GM10248 (cell line): Measurements from ENCODE around the gene EIF4B.

Experiments used
- CTCF ChIA-PET: fragments of 300-600 bp; sonication (Branson Sonifier 250); formaldehyde crosslinking; extraction: SDS; loops from one replicate; lab custom pipeline; 2021; ENCODE audit warnings: antibody characterized with exemption; lab: Yijun Ruan, JAX
- POLR2A ChIA-PET: fragments of 350-650 bp; sonication (Branson Sonifier 250); formaldehyde crosslinking; extraction: SDS; loops from one replicate; lab custom pipeline; 2020; ENCODE audit warnings: antibody characterized with exemption; lab: Yijun Ruan, JAX
- DNase-seq: peaks from one replicate; pipeline ENCODE4 v3.0.0; 2012; ENCODE audit errors: extremely low spot score
- TF ChIP-seq, protein P1 (sequence below): IDR thresholded peaks from 2 replicates; pipeline ENCODE4 v1.5.1; 2012; ENCODE audit warnings: mild to moderate bottlenecking, low read depth; ENCODE audit errors: extremely low read depth, missing control alignments, control extremely low read depth

EIF4B gene

GRCh38 chr12:53074283-53074998 lies 68.2 kb downstream of the EIF4B start:
- CTCF ChIA-PET = interaction anchor here (0.9 to 13.7 kb wide), 3 partner anchors 8 to 85 kb away, joined by 3 to 294 read pairs (median 141); partner anchors contain the start of genes IGFBP6 and SOAT2
- POLR2A ChIA-PET = interaction anchor here (0.7 kb wide), 1 partner anchor 1168 kb away, joined by 12 read pairs; no protein-coding TSS in a partner anchor

DNA sequence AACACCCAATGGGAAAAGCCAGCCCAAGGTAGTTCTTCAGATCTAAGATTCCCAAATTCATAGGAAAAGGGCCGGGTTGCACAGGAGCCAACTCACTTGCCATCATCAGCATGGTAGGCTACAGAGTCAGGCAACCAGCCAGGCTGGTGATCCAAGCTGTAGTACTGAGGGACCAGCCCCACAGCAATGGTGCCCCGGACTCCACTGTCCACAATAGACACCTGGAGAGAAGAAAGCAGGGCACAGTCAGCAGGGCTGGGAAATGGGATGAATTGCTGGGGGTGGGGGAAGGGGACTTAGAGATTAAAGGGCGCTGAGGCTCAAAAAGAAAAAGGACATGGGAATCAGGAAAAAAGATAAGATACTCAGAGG lies 68.7 kb downstream of the EIF4B start:
- DNase-seq = no peak
- POLR2A ChIA-PET = no interaction called here

More at GRCh38 chr12:53074283-53074998, 68.2 kb downstream of the EIF4B start:
- no peak for DNase-seq
- TF ChIP-seq, protein P1, sequence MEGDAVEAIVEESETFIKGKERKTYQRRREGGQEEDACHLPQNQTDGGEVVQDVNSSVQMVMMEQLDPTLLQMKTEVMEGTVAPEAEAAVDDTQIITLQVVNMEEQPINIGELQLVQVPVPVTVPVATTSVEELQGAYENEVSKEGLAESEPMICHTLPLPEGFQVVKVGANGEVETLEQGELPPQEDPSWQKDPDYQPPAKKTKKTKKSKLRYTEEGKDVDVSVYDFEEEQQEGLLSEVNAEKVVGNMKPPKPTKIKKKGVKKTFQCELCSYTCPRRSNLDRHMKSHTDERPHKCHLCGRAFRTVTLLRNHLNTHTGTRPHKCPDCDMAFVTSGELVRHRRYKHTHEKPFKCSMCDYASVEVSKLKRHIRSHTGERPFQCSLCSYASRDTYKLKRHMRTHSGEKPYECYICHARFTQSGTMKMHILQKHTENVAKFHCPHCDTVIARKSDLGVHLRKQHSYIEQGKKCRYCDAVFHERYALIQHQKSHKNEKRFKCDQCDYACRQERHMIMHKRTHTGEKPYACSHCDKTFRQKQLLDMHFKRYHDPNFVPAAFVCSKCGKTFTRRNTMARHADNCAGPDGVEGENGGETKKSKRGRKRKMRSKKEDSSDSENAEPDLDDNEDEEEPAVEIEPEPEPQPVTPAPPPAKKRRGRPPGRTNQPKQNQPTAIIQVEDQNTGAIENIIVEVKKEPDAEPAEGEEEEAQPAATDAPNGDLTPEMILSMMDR = no peak

GRCh38 chr12:53076461-53076860 lies 70.2 kb downstream of the EIF4B start:
- TF ChIP-seq, protein P1 = no peak
- ChIA-PET POLR2A (interaction anchor here (0.6 kb wide), 1 partner anchor 81 kb away, joined by 5 read pairs; no protein-coding TSS in a partner anchor), CTCF (interaction anchor here (1.0 to 9.0 kb wide), 9 partner anchors 8 to 246 kb away, joined by 3 to 141 read pairs (median 5); partner anchors contain the start of gene SOAT2)

More for the DNA sequence above, 68.7 kb downstream of the EIF4B start:
- CTCF ChIA-PET = interaction anchor here (0.9 to 9.0 kb wide), 7 partner anchors 9 to 246 kb away, joined by 3 to 141 read pairs (median 5); partner anchors contain the start of genes AAAS and SOAT2
- TF ChIP-seq, protein P1 = no peak

GRCh38 chr12:53077030-53077429 lies 70.8 kb downstream of the EIF4B start:
- ChIA-PET CTCF (interaction anchor here (1.0 to 9.0 kb wide), 6 partner anchors 11 to 245 kb away, joined by 3 to 141 read pairs (median 5); no protein-coding TSS in a partner anchor), POLR2A (no interaction called here)
- no peak for DNase-seq
- TF ChIP-seq, protein P1 = no peak

More at GRCh38 chr12:53076461-53076860, 70.2 kb downstream of the EIF4B start:
- no peak for DNase-seq

GRCh38 chr12:53078425-53079225 lies 72.4 kb downstream of the EIF4B start:
- no peak for DNase-seq
- POLR2A ChIA-PET = interaction anchor here (0.6 to 1.4 kb wide), 11 partner anchors 15 to 1995 kb away, joined by 3 to 8 read pairs (median 4); partner anchors contain the start of genes AAAS, CSRNP2, EIF4B and KRT80
- TF ChIP-seq, protein P1 = no peak
- CTCF ChIA-PET = interaction anchor here (1.1 to 9.0 kb wide), 11 partner anchors 9 to 242 kb away, joined by 3 to 141 read pairs (median 6); partner anchors contain the start of genes AAAS, IGFBP6 and SOAT2
